ENCODE measurements around the gene SMTN.
"Not testable (repeated sequence)": the region's sequence is repeated elsewhere in the genome, so short reads cannot be mapped to it uniquely, and the experiment has no call there.

The SMTN gene

GRCh38 chr22:31104869-31105268, 23.8 kb downstream of the SMTN start:
- DNase-seq (ENCODE audit: low spot score), result no peak

GRCh38 chr22:31105282-31105929, 24.3 kb downstream of the SMTN start:
- DNase-seq (ENCODE audit: low spot score), result no peak

GRCh38 chr22:31106001-31106571, 25.0 kb downstream of the SMTN start:
- no peak for DNase-seq (ENCODE audit: low spot score)

GRCh38 chr22:31106731-31107177, 25.6 kb downstream of the SMTN start:
- DNase-seq (ENCODE audit: low spot score), result no peak

GRCh38 chr22:31107178-31107893, 26.2 kb downstream of the SMTN start, which contains the start of gene SELENOM:
TSS of gene SELENOM (minus strand) at chr22:31107568. CDS start at chr22:31107505, 63 bp downstream.
- peak; percentile 100 for DNase-seq (ENCODE audit: low spot score)

GRCh38 chr22:31107894-31108218, 26.7 kb downstream of the SMTN start:
- DNase-seq (ENCODE audit: low spot score), result no peak

- not testable (repeated sequence) for DNase-seq (ENCODE audit: low spot score)
Measured at GRCh38 chr22:31112547-31113091, 31.5 kb downstream of the SMTN start.

- DNase-seq (ENCODE audit: low spot score), result no peak
Measured at GRCh38 chr22:31118046-31118820, 37.1 kb downstream of the SMTN start.

GRCh38 chr22:31119026-31119717, 38.1 kb downstream of the SMTN start:
- DNase-seq (ENCODE audit: low spot score), result no peak

- DNase-seq (ENCODE audit: low spot score), result no peak
Measured at GRCh38 chr22:31120230-31120629, 39.1 kb downstream of the SMTN start.

- no peak for DNase-seq (ENCODE audit: low spot score)
Measured at GRCh38 chr22:31120642-31121041, 39.5 kb downstream of the SMTN start.

- no peak for DNase-seq (ENCODE audit: low spot score)
Measured at GRCh38 chr22:31121403-31121802, 40.3 kb downstream of the SMTN start.

- no peak for DNase-seq (ENCODE audit: low spot score)
Measured at GRCh38 chr22:31122196-31122531, 41.0 kb downstream of the SMTN start.

GRCh38 chr22:31122532-31123291, 41.6 kb downstream of the SMTN start, which contains the start of gene INPP5J:
TSS of gene INPP5J (plus strand) at chr22:31122966. CDS start at chr22:31123015, 49 bp downstream.
- DNase-seq (ENCODE audit: low spot score), result peak; percentile 91

GRCh38 chr22:31123292-31123602, 42.1 kb downstream of the SMTN start:
- no peak for DNase-seq (ENCODE audit: low spot score)

- DNase-seq (ENCODE audit: low spot score), result no peak
Measured at GRCh38 chr22:31124290-31124689, 43.2 kb downstream of the SMTN start.

GRCh38 chr22:31124811-31125465, 43.8 kb downstream of the SMTN start:
- DNase-seq (ENCODE audit: low spot score), result no peak

- DNase-seq (ENCODE audit: low spot score), result no peak
Measured at GRCh38 chr22:31125521-31126117, 44.5 kb downstream of the SMTN start.

- no peak for DNase-seq (ENCODE audit: low spot score)
Measured at GRCh38 chr22:31126128-31126868, 45.2 kb downstream of the SMTN start.

- DNase-seq (ENCODE audit: low spot score), result no peak
Measured at GRCh38 chr22:31126869-31127175, 45.7 kb downstream of the SMTN start.

Measured in HuH-7 (cell line).